Ishikawa (cell line): Measurements from ENCODE around the gene ELFN1.
A peak's percentile ranks its signal among the peaks of the same experiment; 100 is the strongest.

Source experiments
- CEBPB ChIP-seq: IDR thresholded peaks from 2 replicates; pipeline ENCODE4 v1.6.1; 2012
- EGR1 ChIP-seq: IDR thresholded peaks from 2 replicates; pipeline ENCODE4 v1.6.1; 2012
- EP300 ChIP-seq: IDR thresholded peaks from 2 replicates; pipeline ENCODE4 v1.6.1; 2012; ENCODE audit warnings: borderline replicate concordance
- FOXM1 ChIP-seq: IDR thresholded peaks from 2 replicates; pipeline ENCODE4 v1.6.1; 2012; ENCODE audit warnings: low read depth, borderline replicate concordance
- RAD21 ChIP-seq: IDR thresholded peaks from 2 replicates; pipeline ENCODE4 v1.6.1; 2012; ENCODE audit warnings: low read depth
- TAF1 ChIP-seq: IDR thresholded peaks from 2 replicates; pipeline ENCODE4 v1.6.1; 2012; ENCODE audit warnings: low read depth, mild to moderate bottlenecking
- TCF12 ChIP-seq: IDR thresholded peaks from 2 replicates; pipeline ENCODE4 v1.6.1; 2012; ENCODE audit warnings: low read depth
- TEAD4 ChIP-seq: IDR thresholded peaks from 2 replicates; pipeline ENCODE4 v1.6.1; 2012
- YY1 ChIP-seq: IDR thresholded peaks from 2 replicates; pipeline ENCODE4 v1.6.1; 2012; ENCODE audit warnings: low read depth
- TF ChIP-seq, protein P1 (sequence below): IDR thresholded peaks from 2 replicates; pipeline ENCODE4 v1.6.1; 2012

ELFN1 gene

DNA sequence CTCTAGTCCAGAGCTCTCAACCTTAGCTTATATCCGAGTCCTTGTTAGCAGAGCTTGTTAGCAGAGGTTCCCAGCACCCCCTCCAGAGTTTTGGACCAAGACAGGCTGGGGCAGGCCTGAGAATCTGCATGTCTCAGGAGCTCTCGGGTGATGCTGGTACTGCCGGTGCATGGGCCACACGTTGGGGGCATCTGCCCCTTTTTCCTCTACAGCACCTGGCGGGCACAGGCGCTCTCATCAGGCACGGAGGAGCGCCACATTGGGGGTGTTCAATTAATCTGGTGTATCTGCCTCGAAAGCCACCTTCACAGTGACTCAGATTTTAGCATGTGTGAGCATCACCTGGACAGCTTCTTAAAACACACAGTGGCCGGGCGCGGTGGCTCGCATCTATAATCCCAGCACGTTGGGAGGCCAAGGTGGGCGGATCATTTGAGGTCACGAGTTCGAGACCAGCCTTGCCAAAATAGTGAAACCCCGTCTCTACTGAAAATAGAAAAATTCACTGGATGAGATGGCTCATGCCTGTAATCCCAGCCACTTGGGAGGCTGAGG, 117.7 kb downstream of the ELFN1 start:
- TF ChIP-seq RAD21 (no peak), YY1 (no peak), EP300 (no peak), TAF1 (no peak), FOXM1 (no peak), EGR1 (no peak), TEAD4 (no peak), TCF12 (no peak), CEBPB (no peak)
- TF ChIP-seq, protein P1, sequence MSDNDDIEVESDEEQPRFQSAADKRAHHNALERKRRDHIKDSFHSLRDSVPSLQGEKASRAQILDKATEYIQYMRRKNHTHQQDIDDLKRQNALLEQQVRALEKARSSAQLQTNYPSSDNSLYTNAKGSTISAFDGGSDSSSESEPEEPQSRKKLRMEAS, result no peak

DNA sequence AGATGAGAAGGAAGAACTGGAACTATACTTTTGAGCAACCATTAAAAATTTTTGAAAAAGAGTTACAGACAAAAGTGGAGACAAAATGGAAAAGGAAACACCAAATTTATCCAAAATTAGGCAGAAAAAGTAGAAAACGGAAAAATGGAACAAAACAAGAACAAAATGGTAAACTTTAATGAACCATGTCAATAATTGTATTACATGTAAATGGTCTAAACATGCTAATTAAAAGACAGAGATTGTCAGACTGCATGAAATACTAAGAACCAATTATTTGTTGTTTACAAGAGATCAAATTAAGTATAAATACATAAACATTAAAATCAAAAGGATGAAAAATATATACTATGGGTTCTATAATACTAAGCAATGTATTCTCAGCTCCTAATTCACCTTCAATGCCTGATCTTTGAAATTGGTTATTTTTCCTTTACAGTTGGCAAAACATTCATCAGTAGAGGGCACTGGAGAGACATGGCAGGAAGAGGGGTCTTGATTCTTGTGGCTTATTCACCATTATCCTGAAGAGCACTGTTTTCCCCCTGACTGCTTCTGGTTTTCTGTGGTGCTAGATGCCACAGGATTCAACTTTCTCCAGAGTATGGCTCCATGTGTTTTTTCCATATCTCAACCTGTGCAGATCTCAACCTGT, 124.9 kb downstream of the ELFN1 start:
- TF ChIP-seq RAD21, result peak; percentile 54
- no peak for TF ChIP-seq TCF12
